ENCODE measurements around the gene AGPS.
"Not testable (repeated sequence)": the region's sequence is repeated elsewhere in the genome, so short reads cannot be mapped to it uniquely, and the experiment has no call there.

DNA sequence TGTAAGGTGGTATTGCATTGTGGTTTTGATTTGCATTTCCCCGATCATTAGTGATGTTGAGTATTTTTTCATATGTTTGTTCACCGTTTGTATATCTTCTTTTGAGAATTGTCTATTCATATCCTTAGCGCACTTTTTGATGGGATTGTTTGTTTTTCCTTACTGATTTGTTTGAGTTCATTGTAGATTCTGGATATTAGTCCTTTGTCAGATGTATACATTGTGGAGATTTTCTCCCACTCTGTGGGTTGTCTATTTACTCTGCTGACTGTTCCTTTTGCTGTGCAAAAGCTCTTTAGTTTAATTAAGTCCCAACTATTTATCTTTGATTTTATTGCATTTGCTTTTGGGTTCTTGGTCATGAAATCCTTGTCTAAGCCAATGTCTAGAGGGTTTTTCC is 38.0 kb upstream of the AGPS start:
- TF ChIP-seq HDAC2 (IDR thresholded peaks at IDR 0.05); MYC (IDR thresholded peaks at IDR 0.05; ENCODE audit: borderline replicate concordance, low read length); FOSL2 (IDR thresholded peaks at IDR 0.05); FOSL2 (CRISPR knock-in tag; IDR thresholded peaks at IDR 0.05); POLR2A (IDR thresholded peaks at IDR 0.05; ENCODE audit: low read length); SREBF2 (IDR thresholded peaks at IDR 0.05): not testable (repeated sequence)
- TF ChIP-seq, protein P1, sequence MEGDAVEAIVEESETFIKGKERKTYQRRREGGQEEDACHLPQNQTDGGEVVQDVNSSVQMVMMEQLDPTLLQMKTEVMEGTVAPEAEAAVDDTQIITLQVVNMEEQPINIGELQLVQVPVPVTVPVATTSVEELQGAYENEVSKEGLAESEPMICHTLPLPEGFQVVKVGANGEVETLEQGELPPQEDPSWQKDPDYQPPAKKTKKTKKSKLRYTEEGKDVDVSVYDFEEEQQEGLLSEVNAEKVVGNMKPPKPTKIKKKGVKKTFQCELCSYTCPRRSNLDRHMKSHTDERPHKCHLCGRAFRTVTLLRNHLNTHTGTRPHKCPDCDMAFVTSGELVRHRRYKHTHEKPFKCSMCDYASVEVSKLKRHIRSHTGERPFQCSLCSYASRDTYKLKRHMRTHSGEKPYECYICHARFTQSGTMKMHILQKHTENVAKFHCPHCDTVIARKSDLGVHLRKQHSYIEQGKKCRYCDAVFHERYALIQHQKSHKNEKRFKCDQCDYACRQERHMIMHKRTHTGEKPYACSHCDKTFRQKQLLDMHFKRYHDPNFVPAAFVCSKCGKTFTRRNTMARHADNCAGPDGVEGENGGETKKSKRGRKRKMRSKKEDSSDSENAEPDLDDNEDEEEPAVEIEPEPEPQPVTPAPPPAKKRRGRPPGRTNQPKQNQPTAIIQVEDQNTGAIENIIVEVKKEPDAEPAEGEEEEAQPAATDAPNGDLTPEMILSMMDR (IDR thresholded peaks at IDR 0.05): not testable (repeated sequence)
